Hematopoietic multipotent progenitor cell treated with erythropoietin and hydrocortisone succinate and interleukin-3 and kit ligand, for 15 days (in vitro differentiated cells): ENCODE results near the gene AMELX.

ENCODE experiments used
- DNase-seq: peaks from one replicate; pipeline ENCODE4 v3.0.0-alpha.2; 2015; ENCODE audit warnings: low spot score

AMELX gene

DNA sequence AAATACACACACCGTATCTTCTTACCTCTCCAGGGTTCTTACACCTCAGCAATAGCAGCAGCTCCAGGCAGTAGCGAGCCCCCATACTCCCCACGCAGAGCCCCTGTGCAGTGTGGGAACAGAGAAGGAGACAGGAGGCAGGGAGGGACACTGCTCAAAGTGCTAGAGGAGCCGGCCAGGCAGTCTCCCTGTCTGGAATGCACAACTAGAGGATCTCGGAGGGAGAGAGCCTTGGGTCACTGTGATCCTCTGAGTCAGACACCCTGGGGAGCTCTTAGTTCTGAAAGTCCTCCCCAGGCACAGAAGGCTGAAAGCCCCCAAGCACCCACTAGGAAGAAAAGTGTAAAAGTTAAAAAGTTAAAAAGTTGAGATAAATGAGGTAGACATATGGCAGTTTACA lies 16.0 kb downstream of the AMELX start:
- no peak for DNase-seq

DNA sequence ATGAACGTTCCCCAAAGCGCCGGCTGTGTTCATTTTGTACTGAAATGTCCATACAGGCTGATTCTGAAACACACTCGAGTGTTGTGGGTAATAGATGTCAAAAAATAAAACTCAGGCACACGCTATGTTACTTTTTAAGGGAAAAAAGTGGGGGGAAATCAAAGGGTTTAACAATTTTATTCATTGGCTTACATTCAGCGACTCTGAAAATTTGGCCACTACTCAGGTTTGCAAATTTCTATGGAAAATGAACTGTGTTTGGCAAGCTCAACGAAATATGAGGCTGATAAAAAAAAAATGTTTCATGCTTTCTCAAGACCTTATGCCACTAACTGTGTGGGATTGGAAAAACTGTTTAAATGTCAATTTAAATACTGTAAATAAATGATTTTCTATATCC lies 18.5 kb downstream of the AMELX start:
- DNase-seq, result no peak

DNA sequence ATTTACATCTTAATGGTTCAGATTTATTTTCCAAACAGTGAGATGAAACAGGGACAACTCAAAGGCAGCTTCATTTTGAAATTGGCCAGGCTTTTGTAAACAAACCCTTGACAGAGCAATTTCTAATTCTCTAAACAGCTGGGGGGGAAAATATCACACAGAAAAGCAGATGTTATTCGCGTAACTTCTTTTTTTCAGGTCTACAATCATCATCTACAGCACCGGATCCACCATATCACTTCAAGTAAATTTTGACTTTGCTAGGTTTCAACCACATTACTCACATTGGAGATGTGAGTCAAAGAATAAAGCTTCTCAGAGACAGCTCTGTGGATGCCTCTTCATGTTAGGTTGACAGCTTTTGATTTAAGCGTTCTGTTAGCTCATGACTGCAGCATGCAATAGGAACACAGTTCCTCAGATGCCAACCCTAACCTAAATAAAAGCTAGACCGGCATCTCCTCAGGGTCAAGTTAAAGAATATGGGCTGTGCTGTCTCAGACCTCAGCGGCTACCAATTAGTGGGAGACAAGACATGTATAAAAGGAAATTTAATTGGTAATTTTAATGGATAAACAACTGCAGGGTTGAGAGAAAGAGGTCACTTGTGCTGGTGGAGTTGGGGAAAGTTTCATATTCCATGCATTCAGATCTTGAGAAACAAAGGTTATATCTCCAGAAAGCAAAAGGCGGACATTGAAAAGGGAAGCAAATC lies 26.8 kb downstream of the AMELX start:
- no peak for DNase-seq

GRCh38 chrX:11321986-11322385 lies 28.8 kb downstream of the AMELX start:
- DNase-seq, result no peak

DNA sequence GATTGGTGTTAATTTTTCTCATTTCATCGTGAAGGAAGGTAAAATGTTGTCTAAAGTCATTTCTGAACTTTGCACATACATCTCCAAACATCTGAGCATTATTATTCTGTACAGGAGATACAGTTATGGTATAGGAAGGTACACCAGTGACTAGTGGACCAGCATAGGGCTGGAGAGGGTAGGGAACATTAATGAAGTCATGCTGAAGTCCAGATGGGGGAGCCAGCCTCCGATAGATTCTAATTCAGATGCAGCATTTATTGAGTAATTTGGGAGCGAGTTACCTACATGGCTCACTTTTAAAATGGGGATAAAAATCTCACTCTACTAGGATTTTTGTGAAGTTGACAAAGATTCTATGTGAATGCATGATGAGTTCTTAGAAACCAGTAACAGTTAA lies 34.9 kb downstream of the AMELX start:
- no peak for DNase-seq

GRCh38 chrX:11329021-11329420 lies 35.8 kb downstream of the AMELX start:
- no peak for DNase-seq

DNA sequence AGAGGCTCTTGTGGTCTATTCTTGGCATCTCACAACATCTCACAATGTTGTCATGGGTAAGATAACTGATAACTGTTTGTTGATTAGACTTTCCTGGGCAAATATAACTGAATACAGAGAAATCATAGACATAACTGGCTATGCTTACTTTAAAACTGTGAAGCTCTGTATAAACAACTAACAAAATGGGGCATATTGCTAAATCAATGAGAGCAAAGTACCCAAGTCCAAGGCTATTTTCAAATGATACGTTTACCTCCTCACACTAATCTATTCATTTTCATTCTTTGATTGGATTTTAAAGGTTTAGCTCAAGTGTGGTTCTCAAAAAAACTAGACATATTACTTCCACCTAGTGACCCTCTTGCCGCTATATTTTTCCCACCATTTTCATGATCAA lies 38.6 kb downstream of the AMELX start:
- no peak for DNase-seq

DNA sequence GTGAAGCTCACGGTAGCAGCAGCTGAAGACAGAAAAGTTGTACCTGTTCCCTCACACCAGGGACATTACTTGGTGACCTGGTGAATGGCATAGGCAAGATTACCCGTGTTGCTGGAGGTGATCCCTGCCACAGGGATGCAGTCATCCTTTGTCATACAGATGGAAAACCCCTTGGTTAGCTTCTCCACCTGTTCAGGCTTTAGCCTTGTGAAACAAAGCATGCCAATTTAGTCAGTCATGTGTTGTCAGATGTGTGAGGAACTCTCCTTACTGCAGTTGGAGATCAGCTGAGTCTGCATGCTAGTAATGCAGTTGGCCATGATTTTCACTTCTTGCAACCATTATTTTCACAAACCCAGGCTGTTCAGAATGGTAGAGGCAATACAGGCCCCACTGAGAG lies 41.0 kb downstream of the AMELX start:
- no peak for DNase-seq

DNA sequence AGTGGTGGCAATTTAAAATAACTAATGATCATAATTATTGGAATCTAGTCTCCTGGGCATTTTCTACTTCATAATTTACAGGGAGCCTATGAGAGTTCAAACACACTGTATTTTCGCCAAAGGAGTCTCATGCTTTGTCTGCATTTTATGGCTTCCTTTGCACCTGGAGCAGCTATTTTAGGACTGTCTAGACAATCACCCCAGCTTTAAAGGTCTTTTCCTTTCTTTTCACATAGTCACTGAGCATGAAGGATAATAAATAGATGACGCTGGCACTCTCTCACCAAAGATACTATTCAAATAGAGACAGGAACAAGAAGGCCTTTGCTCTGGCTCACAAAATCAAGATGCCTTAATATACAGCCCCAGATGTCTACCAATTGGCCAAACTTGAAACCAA lies 43.0 kb downstream of the AMELX start:
- no peak for DNase-seq

DNA sequence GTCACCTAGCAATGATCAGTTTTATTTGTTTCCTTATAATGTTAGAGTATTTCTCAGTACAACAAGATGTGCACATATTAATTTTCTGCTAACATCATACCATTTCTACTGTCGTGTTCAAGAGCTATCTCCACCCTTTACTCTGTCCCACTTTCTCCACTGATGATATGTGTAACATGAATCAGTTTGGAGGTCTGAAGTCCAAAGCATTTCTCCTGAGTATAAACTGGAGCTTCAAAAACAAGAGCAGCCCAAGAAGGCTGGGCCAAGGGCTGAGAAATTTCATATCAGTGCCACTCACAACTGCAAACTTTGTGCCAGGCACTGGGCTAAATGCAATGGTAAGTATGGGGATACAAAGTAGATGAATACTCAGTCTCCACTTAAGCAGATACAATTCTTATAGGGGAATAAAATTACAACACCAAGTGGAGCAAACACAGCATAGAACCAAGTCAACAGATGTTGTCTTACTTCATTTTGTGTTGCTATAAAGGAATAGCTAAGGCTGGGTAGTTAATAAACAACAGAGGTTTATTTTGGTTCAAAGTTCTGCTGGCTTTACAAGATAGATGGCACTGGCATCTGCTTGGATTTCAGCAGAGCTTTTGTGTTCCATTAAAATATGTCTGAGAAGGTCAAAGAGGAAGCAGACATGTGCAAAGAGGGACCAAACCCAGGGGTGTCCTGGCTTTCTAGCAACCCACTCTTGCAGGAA lies 44.2 kb downstream of the AMELX start:
- DNase-seq, result no peak

DNA sequence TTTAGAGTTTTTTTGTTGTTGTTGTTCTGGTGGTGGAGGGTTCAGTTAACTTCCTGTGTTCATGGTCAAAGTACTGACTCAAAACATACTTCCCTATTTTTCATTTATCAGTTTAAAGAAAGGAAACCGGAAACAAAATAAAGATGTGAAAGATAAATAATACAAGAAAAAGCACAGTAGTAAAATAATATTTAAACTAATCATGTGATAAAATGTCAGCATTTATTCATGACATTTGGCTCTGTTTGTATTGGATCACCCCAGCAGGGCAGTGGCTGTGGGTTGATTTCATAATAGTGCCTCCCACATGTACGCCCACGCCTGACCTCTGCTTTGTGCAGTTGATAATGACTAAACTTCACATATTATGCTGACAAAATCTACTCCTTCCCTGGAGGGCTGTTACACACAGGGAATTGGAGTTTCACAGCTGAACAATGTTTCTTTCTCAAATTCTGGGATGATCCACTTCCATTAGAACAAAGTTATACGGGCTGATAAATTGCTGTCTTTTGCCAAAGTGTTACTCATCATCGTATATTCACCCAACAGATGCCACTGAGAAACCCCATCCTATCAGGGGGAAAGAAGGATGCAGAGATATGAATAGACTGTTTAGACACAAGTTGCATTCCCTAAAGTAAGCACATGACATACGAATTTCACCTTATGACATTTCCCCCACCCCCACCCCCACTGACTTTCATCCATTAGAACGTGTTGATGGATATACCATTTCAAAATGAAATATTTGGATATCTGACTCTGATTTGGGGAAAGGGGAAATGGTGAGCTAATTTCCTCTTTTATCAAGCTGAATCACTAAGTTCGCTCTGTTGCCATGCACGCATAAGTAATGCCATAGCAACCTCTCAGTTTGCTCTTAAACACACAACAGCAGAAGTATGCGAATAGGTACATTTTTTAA lies 48.3 kb downstream of the AMELX start:
- no peak for DNase-seq

GRCh38 chrX:11342673-11343072 lies 49.5 kb downstream of the AMELX start:
- no peak for DNase-seq

DNA sequence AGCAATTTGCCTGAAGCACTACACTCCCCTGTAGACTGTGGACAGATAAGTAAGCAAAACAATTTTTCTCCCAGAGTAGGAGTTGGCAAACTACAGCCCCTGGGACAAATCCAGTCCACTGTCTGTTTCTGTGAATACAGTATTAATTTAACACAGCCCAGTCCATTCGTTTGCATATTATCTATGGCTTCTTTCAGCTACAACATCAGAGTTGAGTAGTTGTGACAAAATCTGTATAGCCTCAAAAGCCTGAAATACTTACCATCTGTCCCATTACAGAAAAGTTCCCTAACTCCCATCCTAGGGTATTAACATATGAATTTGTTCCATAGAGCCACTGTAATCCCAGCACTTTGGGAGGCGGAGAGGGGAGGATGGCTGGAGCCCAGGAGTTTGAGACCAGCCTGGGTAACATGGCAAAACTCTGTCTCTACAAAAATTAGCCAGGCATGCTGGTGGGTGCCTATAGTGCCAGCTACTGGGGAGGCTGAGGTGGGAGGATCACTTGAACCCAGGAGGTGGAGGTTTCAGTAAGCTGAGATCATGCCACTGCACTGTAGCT lies 53.0 kb downstream of the AMELX start:
- no peak for DNase-seq

DNA sequence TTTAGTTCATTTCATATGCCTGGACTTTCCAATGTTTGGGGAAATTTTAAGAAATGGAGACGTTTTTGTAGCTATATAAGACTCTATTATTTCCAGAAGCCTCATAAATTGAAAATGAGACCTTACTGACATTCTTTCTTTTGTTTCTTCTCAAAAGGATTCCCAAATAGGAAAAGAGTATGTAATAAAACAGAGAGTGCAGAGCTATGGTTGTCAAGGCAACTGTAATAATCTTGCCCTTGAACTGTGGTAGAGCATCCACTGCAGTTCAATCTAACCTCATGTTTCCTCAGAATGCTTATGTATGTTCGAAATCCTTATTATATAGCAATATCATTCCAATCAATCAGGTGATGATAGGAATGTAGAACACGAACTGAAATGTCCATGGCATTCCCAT lies 54.1 kb downstream of the AMELX start:
- DNase-seq, result no peak

- no peak for DNase-seq
These were observed 55.8 kb downstream of the AMELX start for GRCh38 chrX:11349020-11349419.

- DNase-seq, result no peak
These were observed 56.6 kb downstream of the AMELX start for GRCh38 chrX:11349661-11350337.
